GM19372 (cell line): ENCODE results near the gene SLC25A11.

Source experiments
- ATAC-seq: cut with Tn5 transposase; IDR thresholded peaks from one replicate; pipeline ENCODE4 v1.9.1; 2021; ENCODE audit warnings: mild to moderate bottlenecking, low read depth, moderate library complexity; ENCODE audit not compliant: unreplicated experiment

The SLC25A11 gene

DNA sequence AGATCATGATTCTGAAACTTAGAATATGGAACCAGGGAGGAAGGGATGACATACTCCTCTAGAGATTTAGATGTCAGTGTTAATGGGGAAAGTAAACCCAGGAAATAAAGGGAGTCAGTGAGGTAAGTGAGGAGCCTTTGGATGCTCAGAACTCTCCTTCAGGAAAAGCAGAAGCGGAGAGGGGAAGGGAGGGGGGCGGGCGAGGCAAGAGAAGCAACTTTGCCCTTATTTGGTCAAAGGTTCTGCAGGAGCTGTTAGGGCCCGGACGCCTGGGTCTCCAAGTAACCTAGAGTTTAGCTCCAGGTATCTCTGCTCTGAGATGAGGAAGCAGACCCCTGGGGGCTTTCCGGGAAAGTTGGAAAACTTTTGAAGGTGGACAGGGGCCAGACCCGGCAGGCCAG lies 7.2 kb upstream of the SLC25A11 start:
- no peak for ATAC-seq

DNA sequence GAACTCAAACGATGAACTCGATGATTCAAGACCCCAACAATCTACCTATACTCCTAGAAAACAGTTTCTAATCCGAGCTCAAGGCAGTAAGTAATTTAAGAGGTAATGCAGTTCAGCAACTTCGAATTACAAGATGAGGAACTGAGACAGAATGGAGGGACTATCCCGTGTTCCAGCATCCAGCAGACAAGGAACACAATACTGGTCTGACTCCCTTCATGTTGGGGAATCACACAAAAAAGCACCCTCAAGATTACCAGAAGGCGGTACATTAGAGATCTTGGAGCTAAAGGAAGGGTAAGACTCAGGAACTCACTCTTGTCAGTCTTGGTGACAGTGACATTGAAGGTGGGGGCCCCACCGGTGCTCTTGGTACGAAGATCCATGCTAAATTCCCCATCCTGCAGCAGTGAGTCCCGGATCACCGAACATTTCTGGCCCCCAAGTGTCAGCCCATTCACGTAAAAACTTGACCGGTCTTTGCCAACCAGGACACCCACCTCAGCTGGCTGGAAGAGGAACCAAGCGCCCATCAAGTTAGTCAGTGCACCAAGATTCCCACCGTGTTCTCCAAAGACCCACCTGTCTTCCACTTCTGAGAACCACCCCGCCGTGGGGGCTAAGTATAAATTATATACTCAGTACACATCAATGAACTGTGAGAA lies 6.6 kb upstream of the SLC25A11 start:
- ATAC-seq: no peak

DNA sequence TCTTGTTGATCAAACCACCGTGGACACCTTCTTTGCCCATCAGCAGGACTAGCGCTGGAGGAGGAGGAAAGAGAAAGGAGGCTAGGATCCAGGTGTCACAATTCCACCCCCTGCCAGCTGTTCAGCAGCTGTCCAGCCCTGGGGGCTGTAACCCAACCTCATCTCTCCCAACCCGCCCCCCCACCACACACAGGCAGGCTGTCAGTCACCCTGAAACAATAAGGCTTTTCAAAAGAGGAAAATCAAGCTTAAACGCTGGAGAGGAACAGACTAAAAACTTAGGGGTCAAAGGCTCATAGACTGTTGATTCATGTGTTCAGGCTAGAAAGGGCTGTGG lies 6.1 kb upstream of the SLC25A11 start:
- ATAC-seq: no peak

DNA sequence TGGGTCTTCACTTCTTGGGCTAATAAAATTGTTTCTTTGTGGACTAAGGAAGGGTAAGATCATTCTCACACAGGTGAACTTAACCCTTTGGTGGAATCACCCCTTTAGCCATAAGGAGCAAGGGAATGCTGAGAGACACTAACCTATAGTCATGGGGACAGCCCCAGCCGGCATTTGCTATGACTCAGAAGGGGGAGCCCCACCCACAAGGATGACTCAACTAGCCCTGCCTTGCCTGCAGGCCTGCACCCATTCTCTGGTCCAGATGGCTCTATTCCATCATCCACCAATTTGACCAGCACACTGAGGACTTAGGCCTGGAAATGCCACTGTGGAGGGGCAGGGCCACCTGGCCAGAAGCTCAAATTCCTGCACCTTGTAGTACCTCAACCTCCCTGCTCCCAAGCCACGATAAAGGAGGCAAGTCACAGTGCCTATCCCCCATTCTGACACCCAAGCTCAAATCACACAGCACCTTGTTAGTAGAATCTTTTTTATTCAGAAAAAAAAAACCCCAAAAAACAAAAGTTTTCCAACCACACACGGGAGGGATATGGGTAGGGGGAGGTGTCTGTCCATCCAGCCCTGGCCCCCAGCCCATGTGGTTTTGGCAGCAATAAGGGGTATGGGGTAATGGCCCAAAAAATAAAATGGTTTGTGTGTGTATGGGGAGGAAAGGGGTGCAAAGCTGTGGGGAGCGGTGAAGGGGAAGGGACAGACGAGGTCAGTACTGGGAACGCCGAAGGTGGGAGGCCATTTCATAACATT lies 5.5 kb upstream of the SLC25A11 start:
- ATAC-seq: no peak

DNA sequence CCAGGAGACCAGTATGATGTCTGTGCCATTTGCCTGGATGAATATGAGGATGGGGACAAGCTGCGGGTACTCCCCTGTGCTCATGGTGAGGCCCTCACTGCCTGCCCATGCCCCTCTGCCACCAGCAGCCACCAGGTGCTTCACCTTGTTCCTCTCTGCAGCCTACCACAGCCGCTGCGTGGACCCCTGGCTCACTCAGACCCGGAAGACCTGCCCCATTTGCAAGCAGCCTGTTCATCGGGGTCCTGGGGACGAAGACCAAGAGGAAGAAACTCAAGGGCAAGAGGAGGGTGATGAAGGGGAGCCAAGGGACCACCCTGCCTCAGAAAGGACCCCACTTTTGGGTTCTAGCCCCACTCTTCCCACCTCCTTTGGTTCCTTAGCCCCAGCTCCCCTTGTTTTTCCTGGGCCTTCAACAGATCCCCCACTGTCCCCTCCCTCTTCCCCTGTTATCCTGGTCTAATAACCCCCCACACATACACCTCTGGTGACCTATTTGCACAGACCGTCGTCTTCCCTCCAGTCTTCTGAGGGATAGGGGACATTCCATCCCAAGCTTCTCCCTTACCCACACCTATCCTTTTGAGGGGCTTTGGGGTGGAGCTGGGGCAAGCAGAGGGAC lies 4.8 kb upstream of the SLC25A11 start:
- no peak for ATAC-seq

DNA sequence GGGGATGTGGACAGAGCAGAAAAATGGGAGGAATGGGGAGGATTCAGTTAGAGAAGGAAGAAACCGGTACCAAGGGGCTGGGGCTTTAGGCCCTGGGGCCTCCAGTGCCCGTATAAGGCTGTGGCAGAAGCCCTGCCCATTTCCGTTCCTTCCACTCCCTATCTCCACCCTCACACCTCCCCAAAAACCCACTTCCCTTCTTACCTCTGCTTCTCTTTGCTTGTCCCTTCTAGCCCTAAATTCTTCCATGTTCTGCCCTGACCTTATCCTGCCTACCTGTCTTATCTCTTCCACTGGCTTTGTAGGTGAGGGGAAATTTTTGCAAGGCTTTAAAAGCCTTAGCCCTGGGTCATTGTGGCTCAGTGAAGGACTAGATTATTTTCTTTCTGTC lies 4.3 kb upstream of the SLC25A11 start:
- no peak for ATAC-seq

DNA sequence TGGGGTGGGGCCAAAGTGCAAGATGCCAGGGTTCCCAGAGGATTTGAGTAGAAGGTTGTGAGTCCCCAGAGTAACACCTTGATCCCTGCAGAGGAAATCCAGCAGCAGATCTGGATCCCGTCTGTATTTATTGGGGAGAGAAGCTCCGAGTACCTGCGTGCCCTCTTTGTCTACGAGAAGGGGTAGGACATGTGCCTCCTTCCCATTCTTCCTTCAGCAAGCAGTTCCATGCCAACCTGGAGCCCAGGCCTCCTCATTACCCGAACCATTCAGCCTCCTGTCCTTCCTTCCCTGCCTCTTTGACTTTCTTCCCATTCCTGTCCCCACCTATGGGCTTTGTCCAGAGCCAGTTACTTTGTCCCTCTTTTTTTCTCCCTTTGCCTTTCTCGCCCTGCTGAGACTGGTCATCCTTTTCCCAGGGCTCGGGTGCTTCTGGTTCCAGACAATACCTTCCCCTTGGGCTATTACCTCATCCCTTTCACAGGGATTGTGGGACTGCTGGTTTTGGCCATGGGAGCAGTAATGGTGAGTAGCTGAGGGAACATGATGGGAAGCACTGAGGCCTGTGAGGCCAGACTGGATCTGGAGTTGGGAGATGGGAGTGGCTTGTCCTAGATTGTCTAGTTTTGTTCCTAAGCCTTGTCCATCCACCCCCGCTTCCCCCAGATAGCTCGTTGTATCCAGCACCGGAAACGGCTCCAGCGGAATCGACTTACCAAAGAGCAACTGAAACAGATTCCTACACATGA lies 3.1 kb upstream of the SLC25A11 start:
- ATAC-seq: no peak

DNA sequence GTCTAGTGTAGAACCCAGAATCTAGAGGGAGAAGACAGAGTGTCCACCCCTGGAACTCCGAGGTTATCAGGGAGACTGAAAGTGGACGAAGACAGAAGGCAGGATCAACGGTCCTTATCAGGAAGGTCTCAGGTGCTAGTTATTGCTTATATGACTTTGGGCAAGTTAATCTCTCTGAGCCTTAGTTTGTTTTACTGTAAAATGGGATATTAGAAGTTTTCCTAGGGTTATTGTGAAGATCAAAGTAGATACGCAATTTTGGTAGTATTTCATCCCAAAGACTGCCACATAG lies 1.4 kb upstream of the SLC25A11 start:
- ATAC-seq: no peak

DNA sequence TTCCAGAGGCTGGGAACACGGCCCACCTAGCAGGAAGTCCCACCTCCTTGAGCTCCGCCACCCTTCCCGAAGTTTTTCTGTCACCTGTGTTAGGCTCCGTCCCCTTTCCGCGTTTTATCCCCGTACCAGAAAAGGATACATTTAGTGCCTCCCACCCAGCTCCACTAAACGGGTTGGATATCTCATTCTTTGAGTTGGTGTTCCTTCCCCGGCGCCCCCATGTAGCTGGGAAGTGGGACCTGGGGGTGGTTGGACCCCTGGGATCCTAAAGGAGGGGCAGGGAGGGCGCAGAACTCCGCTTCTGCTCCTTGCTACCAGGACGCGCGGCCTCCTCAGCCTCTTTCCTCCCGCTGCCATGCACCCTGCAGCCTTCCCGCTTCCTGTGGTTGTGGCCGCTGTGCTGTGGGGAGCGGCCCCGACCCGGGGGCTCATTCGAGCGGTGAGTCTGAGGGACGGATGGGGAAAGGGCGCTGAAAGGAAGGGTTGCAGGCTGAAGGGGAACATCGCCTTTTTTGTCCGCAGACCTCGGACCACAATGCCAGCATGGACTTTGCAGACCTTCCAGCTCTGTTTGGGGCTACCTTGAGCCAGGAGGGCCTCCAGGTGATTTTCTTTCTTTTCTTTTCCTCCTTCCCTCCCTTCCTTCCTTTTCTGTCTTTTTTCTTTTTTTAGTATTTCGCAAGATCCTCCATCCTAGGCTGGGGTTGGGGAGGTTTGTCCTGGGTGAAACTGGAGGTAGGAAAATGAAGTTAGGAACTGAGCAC lies 891 bp upstream of the SLC25A11 start:
- ATAC-seq: no peak

DNA sequence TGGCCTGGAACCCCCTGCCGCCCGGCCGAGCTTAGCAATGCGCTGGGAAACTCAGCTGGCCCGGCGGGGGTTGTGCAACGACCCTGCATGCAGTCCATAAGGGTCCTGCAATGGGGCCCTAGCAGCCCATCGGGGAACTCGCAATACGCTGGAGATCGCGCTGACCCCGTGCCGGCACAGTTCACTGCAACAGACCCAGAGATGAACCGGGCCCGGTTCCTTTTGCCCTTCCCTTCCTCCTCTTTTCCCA lies 375 bp downstream of the SLC25A11 start:
- peak; percentile 8 for ATAC-seq

DNA sequence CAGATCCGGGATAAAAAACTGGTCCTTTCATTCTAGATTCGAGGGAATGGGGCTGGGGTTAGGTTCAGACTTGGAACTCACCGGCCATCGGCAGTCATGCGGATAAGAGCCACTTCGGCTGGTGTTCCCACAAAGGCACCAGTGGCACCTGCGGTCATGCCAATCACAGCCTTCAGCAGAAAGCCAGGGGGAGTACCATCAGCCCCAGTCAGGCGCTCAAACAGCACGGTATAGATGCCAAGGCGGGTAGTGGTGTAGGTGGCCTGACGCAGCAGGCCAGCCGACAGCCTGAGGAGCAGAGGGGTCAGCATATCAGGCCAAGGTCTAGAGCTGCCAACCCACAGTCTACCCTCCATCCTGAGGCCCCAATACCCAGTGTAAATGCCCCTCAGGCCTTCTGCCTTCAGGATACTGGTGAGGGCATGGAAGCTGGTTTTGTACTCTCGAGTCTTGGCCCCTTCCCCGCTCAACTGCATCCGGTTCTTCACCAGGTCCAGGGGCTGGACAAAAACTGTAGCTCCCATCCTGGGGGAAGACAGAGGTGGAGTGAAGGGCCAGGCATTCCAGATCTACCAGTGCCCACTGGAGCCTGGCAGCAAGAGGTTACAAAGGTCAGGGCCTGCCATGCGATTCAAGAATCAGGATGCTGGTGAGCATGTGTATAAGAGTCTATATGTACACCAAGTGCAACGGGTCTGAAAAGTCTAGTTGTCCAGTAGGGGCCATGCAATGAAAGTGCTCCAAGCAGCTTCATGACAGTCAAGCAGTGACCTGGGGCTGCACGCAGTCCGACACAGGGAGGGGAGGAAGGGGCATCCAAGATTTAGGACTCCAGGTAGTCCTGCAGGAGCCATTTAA lies 929 bp downstream of the SLC25A11 start:
- no peak for ATAC-seq

DNA sequence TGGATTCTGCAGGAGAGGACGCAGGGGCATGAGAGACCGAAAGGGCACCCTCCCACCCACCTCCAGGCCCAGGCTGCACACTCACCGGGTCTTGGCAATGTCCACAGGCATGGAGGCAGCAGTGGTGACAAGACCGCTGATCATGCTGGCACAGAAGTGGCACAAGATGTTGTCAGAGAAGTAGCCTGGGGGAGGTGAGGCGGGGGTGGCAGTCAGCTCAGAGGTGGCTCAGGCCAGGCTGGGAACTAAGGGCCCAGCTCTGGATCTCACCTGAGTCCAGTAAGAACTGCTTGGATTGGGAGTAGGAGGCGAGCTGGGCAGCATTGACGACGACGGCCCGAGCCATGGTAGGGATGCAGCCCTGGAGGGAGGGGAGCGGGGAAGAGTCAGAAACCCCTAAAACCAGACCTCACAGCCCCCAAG lies 1.8 kb downstream of the SLC25A11 start:
- no peak for ATAC-seq

DNA sequence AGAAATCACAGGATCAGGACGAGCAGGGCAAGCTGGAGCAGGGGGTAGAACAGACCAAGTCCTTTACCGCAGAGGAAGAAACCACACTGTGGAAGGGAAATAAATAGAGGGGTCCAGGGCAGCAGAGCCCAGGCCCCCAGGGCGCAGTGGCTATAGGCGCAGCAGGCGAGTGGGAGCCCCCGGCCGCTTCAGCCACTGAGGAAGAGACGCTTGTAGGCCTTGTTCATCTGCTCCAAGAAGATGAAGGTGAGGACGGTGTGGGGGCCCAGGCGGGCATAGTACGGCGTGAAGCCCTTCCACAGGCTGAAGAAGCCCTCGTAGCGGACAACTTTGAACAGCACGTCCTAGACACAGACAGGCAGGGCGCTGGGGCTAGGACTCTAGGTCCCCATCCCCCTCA lies 2.3 kb downstream of the SLC25A11 start:
- no peak for ATAC-seq

DNA sequence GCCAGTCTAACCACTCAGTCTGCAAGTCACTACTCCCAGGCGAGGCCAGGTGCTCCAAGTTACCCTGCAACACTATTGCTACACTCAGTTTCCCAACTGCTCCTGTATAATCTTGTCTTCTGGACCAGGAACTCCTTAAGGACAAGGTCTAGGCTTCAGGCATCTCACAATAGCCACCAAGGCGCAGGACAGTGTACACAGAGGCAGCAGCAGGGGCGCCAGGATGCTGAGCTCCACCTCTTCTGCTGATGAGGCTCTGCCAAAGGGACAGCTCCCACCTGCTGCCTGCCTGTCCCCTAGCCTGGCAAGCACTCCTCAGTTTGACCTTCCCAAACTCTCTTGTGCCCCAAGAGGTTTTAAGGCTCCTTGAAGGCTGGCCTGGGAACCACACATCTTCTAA lies 3.4 kb downstream of the SLC25A11 start:
- no peak for ATAC-seq

DNA sequence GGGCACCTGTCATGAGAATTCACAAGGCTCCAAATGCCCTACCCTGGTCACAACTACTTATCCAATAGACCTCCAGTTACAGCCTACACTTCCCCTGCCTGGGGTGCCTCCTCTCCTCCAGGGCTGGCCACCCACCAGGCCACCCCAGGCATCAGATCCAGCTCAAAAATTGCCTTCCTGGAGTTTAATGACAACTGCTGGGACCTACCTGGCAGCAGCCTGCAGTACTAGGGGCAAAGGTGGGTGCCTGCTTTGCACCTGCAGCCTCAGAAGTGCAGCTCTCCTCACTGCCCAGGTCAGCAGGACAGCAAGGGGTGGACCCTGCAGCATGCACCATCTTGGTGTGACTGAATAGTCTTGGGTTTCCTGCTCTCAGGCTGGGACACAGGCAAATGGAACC lies 4.2 kb downstream of the SLC25A11 start:
- no peak for ATAC-seq

DNA sequence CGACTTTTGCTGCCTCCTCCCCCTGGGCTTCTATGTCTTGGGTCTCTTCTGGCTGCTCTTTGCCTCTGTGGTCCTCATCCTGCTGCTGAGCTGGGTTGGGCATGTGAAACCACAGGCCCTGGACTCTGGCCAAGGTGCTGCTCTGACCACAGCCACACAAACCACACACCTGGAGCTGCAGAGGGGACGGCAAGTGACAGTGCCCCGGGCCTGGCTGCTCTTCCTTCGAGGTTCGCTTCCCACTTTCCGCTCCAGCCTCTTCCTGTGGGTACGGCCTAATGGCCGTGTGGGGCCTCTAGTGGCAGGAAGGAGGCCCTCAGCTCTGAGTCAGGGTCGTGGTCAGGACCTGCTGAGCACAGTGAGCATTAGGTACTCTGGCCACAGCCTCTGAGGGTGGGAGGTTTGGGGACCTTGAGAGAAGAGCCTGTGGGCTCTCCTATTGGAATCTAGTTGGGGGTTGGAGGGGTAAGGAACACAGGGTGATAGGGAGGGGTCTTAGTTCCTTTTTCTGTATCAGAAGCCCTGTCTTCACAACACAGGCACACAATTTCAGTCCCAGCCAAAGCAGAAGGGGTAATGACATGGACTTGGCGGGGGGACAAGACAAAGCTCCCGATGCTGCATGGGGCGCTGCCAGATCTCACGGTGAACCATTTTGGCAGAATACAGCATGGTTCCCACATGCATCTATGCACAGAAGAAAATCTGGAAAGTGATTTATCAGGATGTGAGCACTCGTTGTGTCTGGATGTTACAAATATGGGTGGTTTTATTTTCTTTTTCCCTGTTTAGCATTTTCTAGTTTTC lies 5.5 kb downstream of the SLC25A11 start:
- ATAC-seq: no peak

DNA sequence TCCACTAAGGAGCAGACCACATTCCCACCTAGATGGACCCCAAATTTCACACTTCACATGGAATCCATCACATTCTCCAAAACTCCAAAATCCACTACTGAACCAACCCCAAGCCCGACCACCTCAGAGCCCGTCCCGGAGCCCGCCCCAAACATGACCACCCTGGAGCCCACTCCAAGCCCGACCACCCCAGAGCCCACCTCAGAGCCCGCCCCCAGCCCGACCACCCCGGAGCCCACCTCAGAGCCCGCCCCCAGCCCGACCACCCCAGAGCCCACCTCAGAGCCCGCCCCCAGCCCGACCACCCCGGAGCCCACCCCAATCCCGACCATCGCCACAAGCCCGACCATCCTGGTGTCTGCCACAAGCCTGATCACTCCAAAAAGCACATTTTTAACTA lies 6.2 kb downstream of the SLC25A11 start:
- ATAC-seq: no peak

DNA sequence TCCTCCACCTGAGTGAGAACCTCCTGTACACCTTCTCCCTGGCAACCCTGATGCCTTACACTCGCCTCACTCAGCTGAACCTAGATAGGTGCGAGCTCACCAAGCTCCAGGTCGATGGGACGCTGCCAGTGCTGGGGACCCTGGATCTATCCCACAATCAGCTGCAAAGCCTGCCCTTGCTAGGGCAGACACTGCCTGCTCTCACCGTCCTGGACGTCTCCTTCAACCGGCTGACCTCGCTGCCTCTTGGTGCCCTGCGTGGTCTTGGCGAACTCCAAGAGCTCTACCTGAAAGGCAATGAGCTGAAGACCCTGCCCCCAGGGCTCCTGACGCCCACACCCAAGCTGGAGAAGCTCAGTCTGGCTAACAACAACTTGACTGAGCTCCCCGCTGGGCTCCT lies 7.1 kb downstream of the SLC25A11 start:
- no peak for ATAC-seq

DNA sequence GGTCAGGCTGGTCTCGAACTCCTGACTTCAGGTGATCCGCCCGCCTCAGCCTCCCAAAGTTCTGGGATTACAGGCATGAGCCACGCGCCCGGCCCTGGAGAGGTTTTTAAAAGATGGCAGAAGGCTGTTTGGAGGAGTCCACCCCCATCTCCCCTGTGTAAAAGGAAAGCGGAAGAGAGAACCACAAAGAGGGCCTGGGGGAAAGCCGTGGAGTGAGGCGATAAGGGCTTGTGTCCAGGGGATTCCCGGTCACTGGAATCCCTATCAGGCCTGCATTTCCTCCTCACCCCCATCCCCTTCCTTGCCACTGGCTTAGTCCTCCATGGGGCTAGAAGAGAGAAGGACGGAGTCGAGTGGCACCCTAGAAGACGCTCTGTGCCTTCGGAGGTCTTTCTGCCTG lies 7.9 kb downstream of the SLC25A11 start, which contains the start of gene GP1BA:
Gene GP1BA, plus strand, starts transcription at position 315 of the 400 bp plus-strand sequence. CDS start 328 bp downstream, outside the sequence.
- no peak for ATAC-seq
